Parathyroid adenoma (tissue), 2 donors: Measurements from ENCODE around the gene CARD10.

Experiments used
- H2AFZ ChIP-seq: fragments of 300-600 bp; sonication (generic); one replicate; pipeline ENCODE4 v1.7.0; 2017; ENCODE audit warnings: antibody characterized with exemption, mild to moderate bottlenecking
- H3K27ac ChIP-seq: fragments of 300-600 bp; sonication (generic); one replicate; pipeline ENCODE4 v1.7.0; 2017
- H3K27me3 ChIP-seq: fragments of 300-600 bp; sonication (generic); one replicate; pipeline ENCODE4 v1.7.0; 2017; ENCODE audit warnings: low read length; ENCODE audit not compliant: control insufficient read depth, insufficient read depth
- H3K36me3 ChIP-seq: fragments of 300-600 bp; sonication (generic); one replicate; pipeline ENCODE4 v1.7.0; 2017; ENCODE audit warnings: low read length; ENCODE audit not compliant: control insufficient read depth, insufficient read depth
- H3K4me1 ChIP-seq: fragments of 300-600 bp; sonication (generic); one replicate; pipeline ENCODE4 v1.7.0; 2017; ENCODE audit warnings: control low read depth
- H3K4me2 ChIP-seq: fragments of 300-600 bp; sonication (generic); one replicate; pipeline ENCODE4 v1.7.0; 2017; ENCODE audit warnings: low read length
- H3K4me3 ChIP-seq: fragments of 300-600 bp; sonication (generic); one replicate; pipeline ENCODE4 v1.7.0; 2017; ENCODE audit warnings: low read depth, low read length
- H3K79me2 ChIP-seq: fragments of 300-600 bp; sonication (generic); one replicate; pipeline ENCODE4 v1.7.0; 2017; ENCODE audit warnings: control low read depth
- H3K9ac ChIP-seq: fragments of 300-600 bp; sonication (generic); one replicate; pipeline ENCODE4 v1.7.0; 2017; ENCODE audit warnings: mild to moderate bottlenecking
- H3K9me3 ChIP-seq: fragments of 300-600 bp; sonication (generic); one replicate; pipeline ENCODE4 v1.7.0; 2017; ENCODE audit warnings: low read length; ENCODE audit not compliant: control insufficient read depth
- CTCF ChIP-seq: fragments of 300-600 bp; sonication (generic); IDR thresholded peaks from one replicate; pipeline ENCODE4 v1.7.0; 2017; ENCODE audit warnings: antibody characterized with exemption, mild to moderate bottlenecking
- donor health status: primary hyperparathyroidism.

Gene CARD10

GRCh38 chr22:37521236-37521739, 2.1 kb upstream of the CARD10 start:
- H3K4me2 ChIP-seq, result no peak overlapping the region
- H2AFZ ChIP-seq, result no peak overlapping the region
- no peaks in the 10 kb centered on the region for H3K79me2 ChIP-seq
- no peaks in the 10 kb centered on the region for H3K36me3 ChIP-seq
- no peak overlapping the region for H3K4me3 ChIP-seq
- TF ChIP-seq CTCF, result no peak
- H3K27me3 ChIP-seq, result no peaks in the 10 kb centered on the region
- H3K4me1 ChIP-seq, result no peaks in the 10 kb centered on the region
- H3K9me3 ChIP-seq, result no peaks in the 10 kb centered on the region
- no peak overlapping the region for H3K9ac ChIP-seq
- no peak overlapping the region for H3K27ac ChIP-seq

GRCh38 chr22:37520776-37521191, 1.6 kb upstream of the CARD10 start:
- no peak for TF ChIP-seq CTCF
- H3K27me3 ChIP-seq, result no peaks in the 10 kb centered on the region
- H2AFZ ChIP-seq, result no peak overlapping the region
- H3K9me3 ChIP-seq, result no peaks in the 10 kb centered on the region
- no peaks in the 10 kb centered on the region for H3K79me2 ChIP-seq
- H3K36me3 ChIP-seq, result no peaks in the 10 kb centered on the region
- H3K4me2 ChIP-seq, result no peak overlapping the region
- no peak overlapping the region for H3K27ac ChIP-seq
- no peaks in the 10 kb centered on the region for H3K4me1 ChIP-seq
- no peak overlapping the region for H3K4me3 ChIP-seq
- no peak overlapping the region for H3K9ac ChIP-seq

- peak overlapping the region; percentile 73 for H3K4me2 ChIP-seq
- no peak overlapping the region for H3K9ac ChIP-seq
- H3K27me3 ChIP-seq, result no peaks in the 10 kb centered on the region
- no peak overlapping the region for H3K27ac ChIP-seq
- H3K36me3 ChIP-seq, result no peaks in the 10 kb centered on the region
- no peak for TF ChIP-seq CTCF
- H3K9me3 ChIP-seq, result no peaks in the 10 kb centered on the region
- H3K79me2 ChIP-seq, result no peaks in the 10 kb centered on the region
- H3K4me1 ChIP-seq, result no peaks in the 10 kb centered on the region
- H2AFZ ChIP-seq, result peak overlapping the region; percentile 79
- peak overlapping the region; percentile 51 for H3K4me3 ChIP-seq
Observed at GRCh38 chr22:37518509-37519267, 527 bp downstream of the CARD10 start.

GRCh38 chr22:37517826-37518450, 1.3 kb downstream of the CARD10 start:
- H3K36me3 ChIP-seq, result no peaks in the 10 kb centered on the region
- no peak overlapping the region for H2AFZ ChIP-seq
- peak overlapping the region; percentile 73 for H3K4me2 ChIP-seq
- no peak for TF ChIP-seq CTCF
- no peaks in the 10 kb centered on the region for H3K4me1 ChIP-seq
- H3K9me3 ChIP-seq, result no peaks in the 10 kb centered on the region
- no peaks in the 10 kb centered on the region for H3K27me3 ChIP-seq
- no peak overlapping the region for H3K9ac ChIP-seq
- no peak overlapping the region for H3K27ac ChIP-seq
- no peaks in the 10 kb centered on the region for H3K79me2 ChIP-seq
- peak overlapping the region; percentile 51 for H3K4me3 ChIP-seq
